HCT116 (cell line): ENCODE measurements around the gene PDE4D. TPM values are rescaled to one million over a fixed set of nuclear protein-coding genes. Genes with fewer than 3 reads are reported as not detected.

ENCODE experiments used
- ATAC-seq: fragments of 200-7000 bp; cut with Tn5 transposase; 2 replicates; pipeline ENCODE4 v1.9.1; 2020; ENCODE audit warnings: mild to moderate bottlenecking, moderate library complexity
- BruUV-seq: library from RNA; stranded (reverse); fragments of 400-500 nt; replicated peaks from 2 replicates; lab custom pipeline; 2021; lab: Mats Ljungman, UMichigan
- CTCF ChIA-PET: fragments of 300-600 bp; sonication (Branson Sonifier 250); formaldehyde crosslinking; loops from one replicate; lab custom pipeline; 2021; ENCODE audit warnings: antibody characterized with exemption; lab: Charles Lee
- POLR2A ChIA-PET: fragments of 300-600, 350-600 bp; sonication (Branson Sonifier 250); formaldehyde crosslinking; loops from one replicate; lab custom pipeline; 2021; ENCODE audit warnings: antibody characterized with exemption; lab: Charles Lee
- RAD21 ChIA-PET, 2 experiments: fragments of 300-600 bp; sonication (Branson Sonifier 250); formaldehyde crosslinking; loops; one replicate each; lab custom pipeline; 2023; ENCODE audit warnings: low total read pairs in 2 of 2; ENCODE audit not compliant: uncharacterized antibody in 2 of 2, unreplicated experiment in 2 of 2, low non-redundant PET in 1 of 2; lab: Charles Lee
- DNase-seq: peaks from one replicate; pipeline ENCODE4 v3.0.0-alpha.2; 2010; ENCODE audit warnings: low read depth, low spot score
- H2AFZ ChIP-seq: fragments of 200-600 bp; shearing (Covaris generic), sonication (generic); 2 replicates; pipeline ENCODE4 v1.6.1; 2017; ENCODE audit warnings: low read depth, mixed run types, mixed read lengths, antibody characterized with exemption, low read length; ENCODE audit not compliant: poor library complexity, severe bottlenecking
- H3K27ac ChIP-seq: 2 replicates; pipeline ENCODE4 v1.5.1; 2012; ENCODE audit warnings: low read depth, low read length
- H3K27me3 ChIP-seq: fragments of 200-600 bp; sonication (generic); 2 replicates; pipeline ENCODE4 v1.6.1; 2016; ENCODE audit warnings: mixed run types, low read length, mixed read lengths; ENCODE audit not compliant: insufficient read depth
- H3K36me3 ChIP-seq, 2 experiments: fragments of 200-500 bp in 1 of 2; fragments of 200-600 bp in 1 of 2; sonication (Bioruptor generic) in 1 of 2; sonication (generic) in 1 of 2; 2 replicates each; pipeline versions ENCODE4 v1.5.1 to v1.6.1; 2014 to 2016; ENCODE audit warnings: low read length in 2 of 2, inconsistent platforms in 1 of 2, mixed read lengths in 1 of 2, mixed run types in 1 of 2; ENCODE audit not compliant: insufficient read depth in 2 of 2, control insufficient read depth in 1 of 2
- H3K4me1 ChIP-seq, 2 experiments: fragments of 200-600 bp in 1 of 2; sonication (generic) in 1 of 2; 2 replicates each; pipeline versions ENCODE4 v1.5.1 to v1.6.1; 2012 to 2017; ENCODE audit warnings: low read length in 2 of 2, inconsistent platforms in 1 of 2, mild to moderate bottlenecking in 1 of 2, mixed read lengths in 1 of 2, mixed run types in 1 of 2, moderate library complexity in 1 of 2; ENCODE audit not compliant: insufficient read depth in 2 of 2, control insufficient read depth in 1 of 2
- H3K4me2 ChIP-seq: fragments of 200-600 bp; sonication (generic); 2 replicates; pipeline ENCODE4 v1.6.1; 2017; ENCODE audit warnings: mixed run types, low read length, mixed read lengths
- H3K4me3 ChIP-seq, 2 experiments: fragments of 200-600 bp in 1 of 2; sonication (generic) in 1 of 2; replicated peaks in 1 of 2; 2 replicates each; pipeline ENCODE4 v1.5.1; 2011 to 2016; ENCODE audit warnings: low read length in 2 of 2, control low read depth in 1 of 2, low read depth in 1 of 2, mild to moderate bottlenecking in 1 of 2, mixed read lengths in 1 of 2, mixed run types in 1 of 2
- H3K79me2 ChIP-seq: fragments of 200-600 bp; sonication (generic); 2 replicates; pipeline ENCODE4 v1.6.1; 2017; ENCODE audit warnings: mild to moderate bottlenecking, mixed run types, low read length, moderate library complexity, mixed read lengths; ENCODE audit not compliant: insufficient read depth
- H3K9ac ChIP-seq: fragments of 200-600 bp; sonication (generic); 2 replicates; pipeline ENCODE4 v1.6.1; 2016; ENCODE audit warnings: low read length, mixed read lengths
- H3K9me2 ChIP-seq: fragments of 200-600 bp; sonication (generic), shearing (Covaris generic); 2 replicates; pipeline ENCODE4 v1.6.1; 2017; ENCODE audit warnings: mixed run types, mild to moderate bottlenecking, moderate library complexity; ENCODE audit not compliant: insufficient read depth
- H3K9me3 ChIP-seq, 2 experiments: fragments of 200-500 bp in 1 of 2; fragments of 200-600 bp in 1 of 2; sonication (Bioruptor generic) in 1 of 2; sonication (generic) in 1 of 2; 2 replicates each; pipeline ENCODE4 v1.6.1; 2014 to 2017; ENCODE audit warnings: low read length in 2 of 2, mixed read lengths in 2 of 2, inconsistent platforms in 1 of 2, low read depth in 1 of 2, mild to moderate bottlenecking in 1 of 2, mixed run types in 1 of 2, moderate library complexity in 1 of 2; ENCODE audit not compliant: control insufficient read depth in 1 of 2, insufficient read depth in 1 of 2
- H4K20me1 ChIP-seq: fragments of 200-600 bp; sonication (generic), shearing (Covaris generic); 2 replicates; pipeline ENCODE4 v1.6.1; 2017; ENCODE audit warnings: mixed run types, mild to moderate bottlenecking, moderate library complexity; ENCODE audit not compliant: insufficient read depth
- ATF3 ChIP-seq: IDR thresholded peaks from 2 replicates; pipeline ENCODE4 v1.6.1; 2012
- CBX3 ChIP-seq: IDR thresholded peaks from 2 replicates; pipeline ENCODE4 v1.6.1; 2012; ENCODE audit warnings: low read depth
- CEBPB ChIP-seq: IDR thresholded peaks from 2 replicates; pipeline ENCODE4 v1.6.1; 2012; ENCODE audit warnings: low read depth
- CTCF ChIP-seq, 3 experiments: fragments of 200-600 bp in 1 of 3; sonication (generic) in 1 of 3; IDR thresholded peaks in 2 of 3; conservative IDR thresholded peaks in 1 of 3; 2 replicates each; pipeline ENCODE4 v1.5.1; 2012 to 2017; ENCODE audit warnings: low read depth in 2 of 3, low read length in 2 of 3, antibody characterized with exemption in 1 of 3, borderline replicate concordance in 1 of 3, control low read depth in 1 of 3, mild to moderate bottlenecking in 1 of 3, mixed read lengths in 1 of 3, mixed run types in 1 of 3, moderate library complexity in 1 of 3; ENCODE audit not compliant: insufficient read depth in 1 of 3
- EZH2 ChIP-seq: fragments of 200-600 bp; sonication (generic); IDR thresholded peaks from 2 replicates; pipeline ENCODE4 v1.6.1; 2017; ENCODE audit warnings: antibody characterized with exemption, mixed run types
- EZH2phosphoT487 ChIP-seq: fragments of 200-600 bp; IDR thresholded peaks from 2 replicates; pipeline ENCODE4 v1.6.1; 2018; ENCODE audit warnings: antibody characterized with exemption, borderline replicate concordance
- MAX ChIP-seq: IDR thresholded peaks from 2 replicates; pipeline ENCODE4 v1.6.1; 2012
- POLR2A ChIP-seq: IDR thresholded peaks from 2 replicates; pipeline ENCODE4 v1.7.0; 2011; ENCODE audit warnings: borderline replicate concordance; ENCODE audit not compliant: insufficient read depth, insufficient read length; ENCODE audit errors: extremely low read depth
- REST ChIP-seq: IDR thresholded peaks from 2 replicates; pipeline ENCODE4 v1.6.1; 2012; ENCODE audit warnings: low read depth
- SIN3A ChIP-seq: IDR thresholded peaks from 2 replicates; pipeline ENCODE4 v1.6.1; 2012; ENCODE audit warnings: low read depth
- SP1 ChIP-seq: IDR thresholded peaks from 2 replicates; pipeline ENCODE4 v1.6.1; 2012; ENCODE audit warnings: low read depth
- SRF ChIP-seq: IDR thresholded peaks from 2 replicates; pipeline ENCODE4 v1.6.1; 2012; ENCODE audit warnings: low read depth
- ZNF274 ChIP-seq: fragments of 200-500 bp; sonication (Bioruptor generic); IDR thresholded peaks from 2 replicates; pipeline ENCODE4 v1.6.1; 2014; ENCODE audit warnings: mild to moderate bottlenecking, low read depth, low read length, inconsistent platforms
- intact Hi-C: fragments of 100-400 bp; cut with micrococcal nuclease; formaldehyde crosslinking; loops from 2 replicates; pipeline ENCODE4 v1.10.0; 2022
- total RNA-seq: library from RNA; stranded (reverse); gene quantifications from one replicate; pipeline ENCODE4 v1.2.1, GENCODE V29; 2021; ENCODE audit not compliant: unreplicated experiment

The PDE4D gene
- total RNA-seq, 1 experiment from 2014 or later: 1.1 TPM

GRCh38 chr5:59713498-59713844, 180.1 kb downstream of the PDE4D start:
- Histone ChIP-seq H3K9me2 (no peaks in the 10 kb centered on the region), H3K36me3 (no peaks in the 10 kb centered on the region), H3K4me2 (no peak overlapping the region), H3K9me3 (0 out of 4 replicates have a peak, but pooled peaks cover 0 to 4% of the 10 kb centered on the region in 2 experiments)
- RAD21 ChIA-PET: no interaction called here
- intact Hi-C loops: no loop called here
- no peak for DNase-seq
- TF ChIP-seq SRF (no peak), ZNF274 (no peak), CEBPB (no peak), EZH2 (no peak), CTCF (IDR thresholded peaks at IDR 0.05 in 2 of 3, conservative IDR thresholded peaks at IDR 0.05 in 1 of 3; ENCODE audit: borderline replicate concordance in 1 of 3, insufficient read depth in 1 of 3, low read depth in 2 of 3, low read length in 2 of 3) (no peak), EZH2phosphoT487 (no peak), MAX (no peak), CBX3 (no peak), ATF3 (no peak), REST (no peak), SP1 (no peak), POLR2A (no peak), SIN3A (no peak)
- TF ChIP-seq, all 23 proteins: peak for 0
- no TSS peak for BruUV-seq
- Histone ChIP-seq H4K20me1 (no peaks in the 10 kb centered on the region), H3K9ac (no peak overlapping the region), H3K4me3 (no peak overlapping the region), H2AFZ (no peak overlapping the region), H3K27ac (no peak overlapping the region), H3K4me1 (no peaks in the 10 kb centered on the region), H3K27me3 (no peaks in the 10 kb centered on the region), H3K79me2 (no peaks in the 10 kb centered on the region)
- CTCF ChIA-PET: no interaction called here
- ATAC-seq: no peak
- POLR2A ChIA-PET: no interaction called here
